Measurements from ENCODE around the gene HOXD13.

GRCh38 chr2:176138923-176139660 is 46.6 kb downstream of the HOXD13 start:
- TF ChIP-seq, protein P1, sequence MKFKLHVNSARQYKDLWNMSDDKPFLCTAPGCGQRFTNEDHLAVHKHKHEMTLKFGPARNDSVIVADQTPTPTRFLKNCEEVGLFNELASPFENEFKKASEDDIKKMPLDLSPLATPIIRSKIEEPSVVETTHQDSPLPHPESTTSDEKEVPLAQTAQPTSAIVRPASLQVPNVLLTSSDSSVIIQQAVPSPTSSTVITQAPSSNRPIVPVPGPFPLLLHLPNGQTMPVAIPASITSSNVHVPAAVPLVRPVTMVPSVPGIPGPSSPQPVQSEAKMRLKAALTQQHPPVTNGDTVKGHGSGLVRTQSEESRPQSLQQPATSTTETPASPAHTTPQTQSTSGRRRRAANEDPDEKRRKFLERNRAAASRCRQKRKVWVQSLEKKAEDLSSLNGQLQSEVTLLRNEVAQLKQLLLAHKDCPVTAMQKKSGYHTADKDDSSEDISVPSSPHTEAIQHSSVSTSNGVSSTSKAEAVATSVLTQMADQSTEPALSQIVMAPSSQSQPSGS (tag by site-specific recombination; IDR thresholded peaks at IDR 0.05; ENCODE audit: low read depth) = no peak
- TF ChIP-seq ZNF157 (tag by site-specific recombination; IDR thresholded peaks at IDR 0.05) (no peak), KLF1 (tag by site-specific recombination; IDR thresholded peaks at IDR 0.05) (no peak), ZNF658 (tag by site-specific recombination; IDR thresholded peaks at IDR 0.05) (no peak), TCF7L2 (IDR thresholded peaks at IDR 0.05; ENCODE audit: borderline replicate concordance, low read depth, low read length) (no peak)
- TF ChIP-seq, protein P2, sequence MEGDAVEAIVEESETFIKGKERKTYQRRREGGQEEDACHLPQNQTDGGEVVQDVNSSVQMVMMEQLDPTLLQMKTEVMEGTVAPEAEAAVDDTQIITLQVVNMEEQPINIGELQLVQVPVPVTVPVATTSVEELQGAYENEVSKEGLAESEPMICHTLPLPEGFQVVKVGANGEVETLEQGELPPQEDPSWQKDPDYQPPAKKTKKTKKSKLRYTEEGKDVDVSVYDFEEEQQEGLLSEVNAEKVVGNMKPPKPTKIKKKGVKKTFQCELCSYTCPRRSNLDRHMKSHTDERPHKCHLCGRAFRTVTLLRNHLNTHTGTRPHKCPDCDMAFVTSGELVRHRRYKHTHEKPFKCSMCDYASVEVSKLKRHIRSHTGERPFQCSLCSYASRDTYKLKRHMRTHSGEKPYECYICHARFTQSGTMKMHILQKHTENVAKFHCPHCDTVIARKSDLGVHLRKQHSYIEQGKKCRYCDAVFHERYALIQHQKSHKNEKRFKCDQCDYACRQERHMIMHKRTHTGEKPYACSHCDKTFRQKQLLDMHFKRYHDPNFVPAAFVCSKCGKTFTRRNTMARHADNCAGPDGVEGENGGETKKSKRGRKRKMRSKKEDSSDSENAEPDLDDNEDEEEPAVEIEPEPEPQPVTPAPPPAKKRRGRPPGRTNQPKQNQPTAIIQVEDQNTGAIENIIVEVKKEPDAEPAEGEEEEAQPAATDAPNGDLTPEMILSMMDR (tag by site-specific recombination; IDR thresholded peaks at IDR 0.05) = no peak
